Measurements from ENCODE around the gene PTPRD. TPM values are rescaled to one million over a fixed set of nuclear protein-coding genes. Genes with fewer than 3 reads are reported as not detected.
A peak's percentile ranks its signal among the peaks of the same experiment; 100 is the strongest.

Gene PTPRD
- total and polyA plus RNA-seq, 2 experiments from 2014 or later, result 11.5 to 58.0 TPM

DNA sequence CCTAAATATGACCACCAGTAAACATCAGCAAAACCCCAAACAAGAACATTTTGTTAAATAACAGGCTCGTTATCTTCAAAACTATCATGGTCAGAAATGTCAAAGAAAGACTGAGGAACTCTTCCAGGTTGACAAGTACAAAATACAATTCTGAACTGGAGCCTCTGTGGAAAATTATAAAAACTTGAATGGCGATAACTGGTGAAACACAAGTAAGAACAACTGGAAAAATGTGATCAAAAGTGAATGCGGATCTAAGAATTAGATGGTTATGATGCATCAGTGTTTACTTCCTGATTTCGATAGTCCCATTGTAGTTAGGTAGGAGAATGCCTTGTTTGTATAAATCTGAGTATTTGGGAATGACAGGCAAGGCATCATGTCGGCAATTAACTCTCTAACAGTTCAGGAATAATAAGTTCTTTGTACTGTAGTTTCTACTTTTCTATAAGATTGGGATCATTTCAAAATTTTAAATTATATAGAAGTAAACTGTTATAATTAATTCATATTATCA lies 2073.1 kb downstream of the PTPRD start (continued):
- TF ChIP-seq, protein P1, sequence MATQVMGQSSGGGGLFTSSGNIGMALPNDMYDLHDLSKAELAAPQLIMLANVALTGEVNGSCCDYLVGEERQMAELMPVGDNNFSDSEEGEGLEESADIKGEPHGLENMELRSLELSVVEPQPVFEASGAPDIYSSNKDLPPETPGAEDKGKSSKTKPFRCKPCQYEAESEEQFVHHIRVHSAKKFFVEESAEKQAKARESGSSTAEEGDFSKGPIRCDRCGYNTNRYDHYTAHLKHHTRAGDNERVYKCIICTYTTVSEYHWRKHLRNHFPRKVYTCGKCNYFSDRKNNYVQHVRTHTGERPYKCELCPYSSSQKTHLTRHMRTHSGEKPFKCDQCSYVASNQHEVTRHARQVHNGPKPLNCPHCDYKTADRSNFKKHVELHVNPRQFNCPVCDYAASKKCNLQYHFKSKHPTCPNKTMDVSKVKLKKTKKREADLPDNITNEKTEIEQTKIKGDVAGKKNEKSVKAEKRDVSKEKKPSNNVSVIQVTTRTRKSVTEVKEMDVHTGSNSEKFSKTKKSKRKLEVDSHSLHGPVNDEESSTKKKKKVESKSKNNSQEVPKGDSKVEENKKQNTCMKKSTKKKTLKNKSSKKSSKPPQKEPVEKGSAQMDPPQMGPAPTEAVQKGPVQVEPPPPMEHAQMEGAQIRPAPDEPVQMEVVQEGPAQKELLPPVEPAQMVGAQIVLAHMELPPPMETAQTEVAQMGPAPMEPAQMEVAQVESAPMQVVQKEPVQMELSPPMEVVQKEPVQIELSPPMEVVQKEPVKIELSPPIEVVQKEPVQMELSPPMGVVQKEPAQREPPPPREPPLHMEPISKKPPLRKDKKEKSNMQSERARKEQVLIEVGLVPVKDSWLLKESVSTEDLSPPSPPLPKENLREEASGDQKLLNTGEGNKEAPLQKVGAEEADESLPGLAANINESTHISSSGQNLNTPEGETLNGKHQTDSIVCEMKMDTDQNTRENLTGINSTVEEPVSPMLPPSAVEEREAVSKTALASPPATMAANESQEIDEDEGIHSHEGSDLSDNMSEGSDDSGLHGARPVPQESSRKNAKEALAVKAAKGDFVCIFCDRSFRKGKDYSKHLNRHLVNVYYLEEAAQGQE (IDR thresholded peaks at IDR 0.05; ENCODE audit: unreplicated experiment), result no peak
- TF ChIP-seq CREB1 (CRISPR knock-in tag; IDR thresholded peaks at IDR 0.05; ENCODE audit: low read depth) (no peak), NANOG (IDR thresholded peaks at IDR 0.05; ENCODE audit: borderline replicate concordance) (no peak), POLR2AphosphoS5 (IDR thresholded peaks at IDR 0.05; ENCODE audit: low read depth) (no peak), JUNB (IDR thresholded peaks at IDR 0.05; ENCODE audit: unreplicated experiment) (no peak), ZNF331 (CRISPR knock-in tag; IDR thresholded peaks at IDR 0.05; ENCODE audit: low read depth) (no peak)
- TF ChIP-seq, protein P2, sequence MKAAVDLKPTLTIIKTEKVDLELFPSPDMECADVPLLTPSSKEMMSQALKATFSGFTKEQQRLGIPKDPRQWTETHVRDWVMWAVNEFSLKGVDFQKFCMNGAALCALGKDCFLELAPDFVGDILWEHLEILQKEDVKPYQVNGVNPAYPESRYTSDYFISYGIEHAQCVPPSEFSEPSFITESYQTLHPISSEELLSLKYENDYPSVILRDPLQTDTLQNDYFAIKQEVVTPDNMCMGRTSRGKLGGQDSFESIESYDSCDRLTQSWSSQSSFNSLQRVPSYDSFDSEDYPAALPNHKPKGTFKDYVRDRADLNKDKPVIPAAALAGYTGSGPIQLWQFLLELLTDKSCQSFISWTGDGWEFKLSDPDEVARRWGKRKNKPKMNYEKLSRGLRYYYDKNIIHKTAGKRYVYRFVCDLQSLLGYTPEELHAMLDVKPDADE (IDR thresholded peaks at IDR 0.05), result no peak

DNA sequence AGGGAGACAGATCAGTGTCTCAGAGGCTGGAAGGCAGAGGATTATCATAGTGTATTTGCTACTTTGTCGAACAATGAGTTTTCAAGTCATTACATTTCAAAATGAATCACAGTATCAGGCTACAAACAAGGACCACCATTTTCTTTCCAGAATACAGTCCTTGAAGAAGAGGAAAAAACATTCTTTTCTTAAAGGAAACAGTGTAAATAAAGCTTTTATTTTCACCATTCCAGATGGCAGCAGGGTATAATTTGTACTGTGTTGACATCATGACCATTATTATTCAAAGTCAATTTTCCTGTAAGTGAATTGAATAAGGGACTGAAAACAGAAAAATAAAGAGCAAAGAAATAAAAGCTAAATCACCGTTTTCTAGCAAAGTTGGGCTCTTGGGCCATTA lies 2076.0 kb downstream of the PTPRD start:
- Mint-ChIP-seq H3K4me1 (peaks cover 18% of the 10 kb centered on the region), H3K36me3 (ENCODE audit: low read depth) (peaks cover 2% of the 10 kb centered on the region; the same call in 1 of the 3 replicates), H3K4me3 (no peak overlapping the region), H3K27ac (peak overlapping the region; percentile 71; the same call in 1 of the 2 replicates), H3K9me3 (peaks cover 3% of the 10 kb centered on the region; the same call in 1 of the 3 replicates), H3K27me3 (ENCODE audit: insufficient read depth, low read depth, poor library complexity) (no peaks in the 10 kb centered on the region)
- DNase-seq (ENCODE audit: low spot score), result no peak
- Histone ChIP-seq H3K4me2 (no peak overlapping the region), H4K20me1 (replicated peaks; ENCODE audit: insufficient read depth) (no peaks in the 10 kb centered on the region), H3K36me3 (ENCODE audit: insufficient read depth) (no peaks in the 10 kb centered on the region), H2AFZ (no peak overlapping the region), H3K4me3 (no peak overlapping the region), H3K9me2 (ENCODE audit: insufficient read depth) (no peaks in the 10 kb centered on the region), H3K79me2 (replicated peaks; ENCODE audit: insufficient read depth) (no peaks in the 10 kb centered on the region), H3K27me3 (ENCODE audit: insufficient read depth) (no peaks in the 10 kb centered on the region), H3K4me1 (ENCODE audit: insufficient read depth) (peaks cover 9% of the 10 kb centered on the region; the same call in 1 of the 2 replicates), H3F3A (replicated peaks; ENCODE audit: low read depth) (no peaks in the 10 kb centered on the region), H3K27ac (ENCODE audit: low read depth) (no peak overlapping the region)
- ATAC-seq, result no peak
- no peak for TF ChIP-seq STAT1 (IDR thresholded peaks at IDR 0.05; ENCODE audit: unreplicated experiment)
- no peak for TF ChIP-seq ZNF331 (CRISPR knock-in tag; IDR thresholded peaks at IDR 0.05; ENCODE audit: low read depth)
- TF ChIP-seq, protein P3, sequence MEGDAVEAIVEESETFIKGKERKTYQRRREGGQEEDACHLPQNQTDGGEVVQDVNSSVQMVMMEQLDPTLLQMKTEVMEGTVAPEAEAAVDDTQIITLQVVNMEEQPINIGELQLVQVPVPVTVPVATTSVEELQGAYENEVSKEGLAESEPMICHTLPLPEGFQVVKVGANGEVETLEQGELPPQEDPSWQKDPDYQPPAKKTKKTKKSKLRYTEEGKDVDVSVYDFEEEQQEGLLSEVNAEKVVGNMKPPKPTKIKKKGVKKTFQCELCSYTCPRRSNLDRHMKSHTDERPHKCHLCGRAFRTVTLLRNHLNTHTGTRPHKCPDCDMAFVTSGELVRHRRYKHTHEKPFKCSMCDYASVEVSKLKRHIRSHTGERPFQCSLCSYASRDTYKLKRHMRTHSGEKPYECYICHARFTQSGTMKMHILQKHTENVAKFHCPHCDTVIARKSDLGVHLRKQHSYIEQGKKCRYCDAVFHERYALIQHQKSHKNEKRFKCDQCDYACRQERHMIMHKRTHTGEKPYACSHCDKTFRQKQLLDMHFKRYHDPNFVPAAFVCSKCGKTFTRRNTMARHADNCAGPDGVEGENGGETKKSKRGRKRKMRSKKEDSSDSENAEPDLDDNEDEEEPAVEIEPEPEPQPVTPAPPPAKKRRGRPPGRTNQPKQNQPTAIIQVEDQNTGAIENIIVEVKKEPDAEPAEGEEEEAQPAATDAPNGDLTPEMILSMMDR (conservative IDR thresholded peaks at IDR 0.05; ENCODE audit: low read depth in 2 of 2), result no peak
- TF ChIP-seq JUNB (IDR thresholded peaks at IDR 0.05; ENCODE audit: unreplicated experiment), result no peak
- TF ChIP-seq, protein P4, sequence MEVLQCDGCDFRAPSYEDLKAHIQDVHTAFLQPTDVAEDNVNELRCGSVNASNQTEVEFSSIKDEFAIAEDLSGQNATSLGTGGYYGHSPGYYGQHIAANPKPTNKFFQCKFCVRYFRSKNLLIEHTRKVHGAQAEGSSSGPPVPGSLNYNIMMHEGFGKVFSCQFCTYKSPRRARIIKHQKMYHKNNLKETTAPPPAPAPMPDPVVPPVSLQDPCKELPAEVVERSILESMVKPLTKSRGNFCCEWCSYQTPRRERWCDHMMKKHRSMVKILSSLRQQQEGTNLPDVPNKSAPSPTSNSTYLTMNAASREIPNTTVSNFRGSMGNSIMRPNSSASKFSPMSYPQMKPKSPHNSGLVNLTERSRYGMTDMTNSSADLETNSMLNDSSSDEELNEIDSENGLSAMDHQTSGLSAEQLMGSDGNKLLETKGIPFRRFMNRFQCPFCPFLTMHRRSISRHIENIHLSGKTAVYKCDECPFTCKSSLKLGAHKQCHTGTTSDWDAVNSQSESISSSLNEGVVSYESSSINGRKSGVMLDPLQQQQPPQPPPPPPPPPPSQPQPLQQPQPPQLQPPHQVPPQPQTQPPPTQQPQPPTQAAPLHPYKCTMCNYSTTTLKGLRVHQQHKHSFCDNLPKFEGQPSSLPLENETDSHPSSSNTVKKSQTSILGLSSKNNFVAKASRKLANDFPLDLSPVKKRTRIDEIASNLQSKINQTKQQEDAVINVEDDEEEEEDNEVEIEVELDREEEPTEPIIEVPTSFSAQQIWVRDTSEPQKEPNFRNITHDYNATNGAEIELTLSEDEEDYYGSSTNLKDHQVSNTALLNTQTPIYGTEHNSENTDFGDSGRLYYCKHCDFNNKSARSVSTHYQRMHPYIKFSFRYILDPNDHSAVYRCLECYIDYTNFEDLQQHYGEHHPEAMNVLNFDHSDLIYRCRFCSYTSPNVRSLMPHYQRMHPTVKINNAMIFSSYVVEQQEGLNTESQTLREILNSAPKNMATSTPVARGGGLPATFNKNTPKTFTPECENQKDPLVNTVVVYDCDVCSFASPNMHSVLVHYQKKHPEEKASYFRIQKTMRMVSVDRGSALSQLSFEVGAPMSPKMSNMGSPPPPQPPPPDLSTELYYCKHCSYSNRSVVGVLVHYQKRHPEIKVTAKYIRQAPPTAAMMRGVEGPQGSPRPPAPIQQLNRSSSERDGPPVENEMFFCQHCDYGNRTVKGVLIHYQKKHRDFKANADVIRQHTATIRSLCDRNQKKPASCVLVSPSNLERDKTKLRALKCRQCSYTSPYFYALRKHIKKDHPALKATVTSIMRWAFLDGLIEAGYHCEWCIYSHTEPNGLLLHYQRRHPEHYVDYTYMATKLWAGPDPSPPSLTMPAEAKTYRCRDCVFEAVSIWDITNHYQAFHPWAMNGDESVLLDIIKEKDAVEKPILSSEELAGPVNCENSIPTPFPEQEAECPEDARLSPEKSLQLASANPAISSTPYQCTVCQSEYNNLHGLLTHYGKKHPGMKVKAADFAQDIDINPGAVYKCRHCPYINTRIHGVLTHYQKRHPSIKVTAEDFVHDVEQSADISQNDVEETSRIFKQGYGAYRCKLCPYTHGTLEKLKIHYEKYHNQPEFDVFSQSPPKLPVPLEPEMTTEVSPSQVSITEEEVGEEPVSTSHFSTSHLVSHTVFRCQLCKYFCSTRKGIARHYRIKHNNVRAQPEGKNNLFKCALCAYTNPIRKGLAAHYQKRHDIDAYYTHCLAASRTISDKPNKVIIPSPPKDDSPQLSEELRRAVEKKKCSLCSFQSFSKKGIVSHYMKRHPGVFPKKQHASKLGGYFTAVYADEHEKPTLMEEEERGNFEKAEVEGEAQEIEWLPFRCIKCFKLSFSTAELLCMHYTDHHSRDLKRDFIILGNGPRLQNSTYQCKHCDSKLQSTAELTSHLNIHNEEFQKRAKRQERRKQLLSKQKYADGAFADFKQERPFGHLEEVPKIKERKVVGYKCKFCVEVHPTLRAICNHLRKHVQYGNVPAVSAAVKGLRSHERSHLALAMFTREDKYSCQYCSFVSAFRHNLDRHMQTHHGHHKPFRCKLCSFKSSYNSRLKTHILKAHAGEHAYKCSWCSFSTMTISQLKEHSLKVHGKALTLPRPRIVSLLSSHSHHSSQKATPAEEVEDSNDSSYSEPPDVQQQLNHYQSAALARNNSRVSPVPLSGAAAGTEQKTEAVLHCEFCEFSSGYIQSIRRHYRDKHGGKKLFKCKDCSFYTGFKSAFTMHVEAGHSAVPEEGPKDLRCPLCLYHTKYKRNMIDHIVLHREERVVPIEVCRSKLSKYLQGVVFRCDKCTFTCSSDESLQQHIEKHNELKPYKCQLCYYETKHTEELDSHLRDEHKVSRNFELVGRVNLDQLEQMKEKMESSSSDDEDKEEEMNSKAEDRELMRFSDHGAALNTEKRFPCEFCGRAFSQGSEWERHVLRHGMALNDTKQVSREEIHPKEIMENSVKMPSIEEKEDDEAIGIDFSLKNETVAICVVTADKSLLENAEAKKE (CRISPR knock-in tag; IDR thresholded peaks at IDR 0.05), result no peak
- no peak for TF ChIP-seq EZH2 (IDR thresholded peaks at IDR 0.05; ENCODE audit: low read depth, unreplicated experiment)
